ENCODE measurements around the gene USP35.

Gene USP35, protein sequence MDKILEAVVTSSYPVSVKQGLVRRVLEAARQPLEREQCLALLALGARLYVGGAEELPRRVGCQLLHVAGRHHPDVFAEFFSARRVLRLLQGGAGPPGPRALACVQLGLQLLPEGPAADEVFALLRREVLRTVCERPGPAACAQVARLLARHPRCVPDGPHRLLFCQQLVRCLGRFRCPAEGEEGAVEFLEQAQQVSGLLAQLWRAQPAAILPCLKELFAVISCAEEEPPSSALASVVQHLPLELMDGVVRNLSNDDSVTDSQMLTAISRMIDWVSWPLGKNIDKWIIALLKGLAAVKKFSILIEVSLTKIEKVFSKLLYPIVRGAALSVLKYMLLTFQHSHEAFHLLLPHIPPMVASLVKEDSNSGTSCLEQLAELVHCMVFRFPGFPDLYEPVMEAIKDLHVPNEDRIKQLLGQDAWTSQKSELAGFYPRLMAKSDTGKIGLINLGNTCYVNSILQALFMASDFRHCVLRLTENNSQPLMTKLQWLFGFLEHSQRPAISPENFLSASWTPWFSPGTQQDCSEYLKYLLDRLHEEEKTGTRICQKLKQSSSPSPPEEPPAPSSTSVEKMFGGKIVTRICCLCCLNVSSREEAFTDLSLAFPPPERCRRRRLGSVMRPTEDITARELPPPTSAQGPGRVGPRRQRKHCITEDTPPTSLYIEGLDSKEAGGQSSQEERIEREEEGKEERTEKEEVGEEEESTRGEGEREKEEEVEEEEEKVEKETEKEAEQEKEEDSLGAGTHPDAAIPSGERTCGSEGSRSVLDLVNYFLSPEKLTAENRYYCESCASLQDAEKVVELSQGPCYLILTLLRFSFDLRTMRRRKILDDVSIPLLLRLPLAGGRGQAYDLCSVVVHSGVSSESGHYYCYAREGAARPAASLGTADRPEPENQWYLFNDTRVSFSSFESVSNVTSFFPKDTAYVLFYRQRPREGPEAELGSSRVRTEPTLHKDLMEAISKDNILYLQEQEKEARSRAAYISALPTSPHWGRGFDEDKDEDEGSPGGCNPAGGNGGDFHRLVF

GRCh38 chr11:78188286-78189173, at the start of gene USP35, which contains the start of gene KCTD21:
USP35 (plus strand) TSS chr11:78188919; CDS start chr11:78196246, 7,327 bp downstream.
KCTD21 (minus strand) TSS chr11:78188626; CDS start chr11:78174554, 14,072 bp downstream.
- DNase-seq: peak; percentile 93

DNA sequence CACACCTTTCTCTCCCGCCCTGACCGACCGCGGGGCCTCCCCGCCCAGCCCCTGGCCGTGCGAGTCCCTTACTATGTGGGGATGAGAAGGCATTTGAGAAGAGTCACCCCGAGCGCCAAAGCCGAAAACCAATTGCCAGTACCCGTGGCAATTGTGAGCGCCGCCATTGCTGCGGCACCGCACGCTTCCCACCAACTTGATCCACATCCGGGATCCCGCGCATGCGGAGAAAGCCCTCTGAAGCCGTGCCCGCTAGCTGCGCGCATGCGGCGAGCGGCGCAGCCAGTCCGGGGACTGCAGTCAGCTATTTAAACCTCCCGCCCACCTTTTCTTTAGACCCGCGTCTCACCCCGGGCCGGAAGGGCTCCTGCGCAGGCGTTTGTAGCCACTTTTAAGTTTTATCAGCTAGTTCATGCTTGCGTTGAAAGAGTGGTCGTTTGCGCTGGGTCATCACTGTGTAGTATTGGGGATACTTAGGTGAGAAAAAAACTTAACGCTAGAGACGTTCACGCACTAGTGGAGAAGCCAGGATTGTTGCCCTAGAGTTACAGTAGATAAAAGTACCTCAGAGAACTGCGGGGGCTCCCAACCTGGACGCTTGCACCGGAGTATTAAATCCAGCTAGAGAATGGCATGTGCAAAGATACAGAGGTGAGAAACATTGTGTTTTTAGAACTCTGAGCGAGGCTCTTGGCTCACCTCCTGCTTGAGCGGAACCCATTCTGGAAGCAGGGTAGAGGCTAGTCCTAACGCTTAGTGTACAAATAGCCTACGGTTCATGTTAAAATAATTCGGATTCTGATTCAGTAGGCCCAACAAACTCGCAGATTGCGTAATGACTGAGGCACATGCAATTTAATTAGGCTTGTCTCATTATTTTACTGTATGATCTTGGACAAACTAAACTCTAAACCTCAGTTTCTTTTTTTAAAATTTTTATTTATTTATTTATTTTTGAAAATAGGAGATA, 49.0 kb upstream of the USP35 start, which contains the start of gene ALG8:
Gene ALG8, minus strand, starts transcription at position 205 of the 970 bp plus-strand sequence. Its CDS starts 38 bp downstream, at position 167.
- DNase-seq: peak; percentile 85

DNA sequence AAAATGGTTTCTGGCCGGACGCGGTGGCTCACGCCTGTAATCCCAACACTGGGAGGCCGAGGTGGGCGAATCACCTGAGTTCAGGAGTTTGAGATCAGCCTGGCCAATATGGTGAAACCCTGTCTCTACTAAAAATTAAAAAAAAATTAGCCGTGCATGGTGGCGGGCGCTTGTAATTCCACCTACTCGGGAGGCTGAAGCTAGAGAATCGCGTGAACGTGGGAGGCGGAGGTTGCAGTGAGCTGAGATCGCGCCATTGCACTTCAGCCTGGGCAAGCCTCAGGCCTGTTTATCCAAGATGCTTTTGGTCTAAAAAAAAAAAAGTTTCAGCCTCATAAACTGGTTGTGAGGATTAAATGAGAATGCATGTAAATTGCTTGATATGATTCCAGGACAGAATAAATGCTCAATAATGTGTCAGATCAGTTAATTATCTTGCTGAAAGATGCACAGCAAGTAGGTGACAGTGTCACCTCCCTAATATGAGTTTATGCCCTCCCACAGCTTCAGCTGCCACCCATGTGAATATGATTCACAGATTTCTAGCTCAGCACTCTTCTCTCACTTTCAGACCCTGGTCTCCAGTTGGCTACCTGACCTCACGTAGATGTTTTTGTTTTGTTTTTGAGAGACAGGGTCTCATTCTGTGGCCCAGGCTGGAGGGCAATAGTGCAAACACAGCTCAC, 48.2 kb upstream of the USP35 start:
- DNase-seq: no peak

- no peak for DNase-seq
Observed at GRCh38 chr11:78145511-78146025, 43.2 kb upstream of the USP35 start.

- DNase-seq: no peak
Observed at GRCh38 chr11:78147807-78148206, 40.9 kb upstream of the USP35 start.

- DNase-seq: no peak
Observed at GRCh38 chr11:78149646-78150045, 39.1 kb upstream of the USP35 start.

DNA sequence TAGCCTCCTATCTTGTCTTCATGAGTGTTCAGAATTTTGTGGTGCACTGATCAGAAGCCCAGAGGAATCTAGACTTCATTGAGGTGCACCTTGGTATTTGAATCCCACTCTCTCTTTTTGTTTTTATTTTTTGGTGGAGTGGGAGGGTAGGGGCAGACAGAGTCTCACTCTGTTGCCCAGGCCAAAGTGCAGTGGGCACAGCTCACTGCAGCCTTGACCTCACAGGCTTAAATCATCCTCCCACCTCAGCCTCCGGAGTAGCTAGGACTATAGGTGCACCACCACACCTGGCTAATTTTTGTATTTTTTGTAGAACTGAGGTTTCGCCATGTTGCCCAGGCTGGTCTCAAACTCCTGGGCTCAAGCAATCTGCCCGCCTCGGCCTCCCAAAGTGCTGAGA, 38.4 kb upstream of the USP35 start:
- no peak for DNase-seq

DNA sequence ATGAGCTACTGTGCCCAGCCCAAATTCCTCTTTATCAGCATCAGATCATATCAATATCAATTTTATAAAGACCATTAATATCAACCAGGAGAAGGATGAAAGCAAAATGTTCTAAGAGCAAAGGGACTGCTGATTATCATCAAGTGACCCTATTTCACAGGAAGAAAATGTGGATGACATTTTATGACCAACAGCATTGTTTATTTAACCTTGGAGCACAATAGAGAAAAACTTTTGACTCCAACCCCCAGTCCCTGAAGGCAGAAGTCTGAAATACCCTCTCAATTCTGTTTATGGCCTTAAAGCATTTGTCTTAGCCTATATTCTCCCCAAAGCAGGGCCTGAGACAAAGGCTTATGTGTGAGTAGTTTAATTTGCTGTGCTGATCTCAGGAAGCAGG, 38.0 kb upstream of the USP35 start:
- no peak for DNase-seq

DNA sequence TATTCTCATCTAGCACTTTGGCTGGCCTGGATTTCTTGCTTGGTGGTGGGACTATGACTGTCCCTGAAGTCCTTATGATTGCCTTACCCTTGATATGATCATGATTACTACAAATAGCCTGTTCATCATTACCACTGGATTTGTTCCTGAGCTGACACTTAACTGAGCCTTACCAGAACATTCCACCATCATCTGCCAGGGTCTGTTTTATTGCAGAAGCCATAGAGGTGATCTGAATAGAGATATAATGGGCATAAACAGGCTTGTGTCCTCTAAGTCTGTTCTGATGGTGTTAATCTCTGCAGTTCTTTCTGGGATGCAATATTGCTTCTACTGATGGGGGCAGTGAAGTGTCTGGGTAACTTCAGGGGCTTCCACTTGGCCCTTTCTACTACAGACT, 36.9 kb upstream of the USP35 start:
- DNase-seq: no peak

GRCh38 chr11:78156127-78156844, 32.4 kb upstream of the USP35 start:
- no peak for DNase-seq

DNA sequence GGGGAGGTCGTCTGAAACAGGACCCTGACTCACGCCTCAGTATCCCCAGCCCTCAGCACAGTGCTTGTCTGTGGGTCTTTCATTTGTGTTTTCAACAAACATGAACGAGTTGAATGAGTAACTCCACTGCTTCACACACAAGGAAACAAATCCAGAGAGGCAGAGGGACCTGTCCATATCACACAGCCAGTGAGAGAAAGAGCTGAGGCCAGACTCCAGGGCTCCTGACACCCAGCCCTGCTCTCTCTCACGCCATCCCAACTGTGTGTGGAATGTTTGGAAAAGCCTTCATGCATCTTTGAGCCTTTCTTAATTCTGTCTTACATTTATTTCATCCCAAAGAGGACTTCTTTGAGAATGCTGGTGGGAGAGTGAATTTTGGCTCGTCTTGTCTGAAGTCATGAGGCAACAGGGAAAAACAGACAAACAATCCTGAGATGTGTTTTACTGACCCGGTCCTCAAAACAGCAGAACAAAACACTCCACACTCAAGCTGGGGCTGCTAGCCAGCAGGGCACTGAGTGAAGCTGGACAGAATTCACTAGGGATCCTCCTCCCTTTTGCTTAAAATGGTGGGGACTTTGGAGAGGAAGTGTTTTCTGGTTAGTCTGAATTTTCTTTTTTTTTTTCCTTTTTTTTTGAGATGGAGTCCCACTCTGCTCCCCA, 29.6 kb upstream of the USP35 start:
- no peak for DNase-seq

DNA sequence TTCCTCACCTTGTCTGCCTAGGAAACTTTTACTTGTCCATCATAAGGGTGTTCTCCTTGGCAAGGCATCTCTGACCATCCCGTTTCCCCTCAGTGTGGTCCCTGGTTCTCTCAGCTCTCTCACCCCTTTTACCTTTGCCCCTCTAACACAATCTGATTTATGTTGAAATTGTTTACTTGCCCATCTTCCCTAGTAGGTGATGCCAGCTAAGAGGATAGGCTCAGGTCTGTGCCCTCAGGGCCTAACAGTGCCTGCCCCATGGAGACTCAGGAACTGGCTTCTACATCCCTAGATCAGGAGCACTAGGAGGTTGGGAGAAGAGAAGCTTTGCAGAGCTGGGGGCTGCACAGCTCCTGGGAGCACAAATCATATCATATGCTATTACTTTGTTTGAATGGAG, 28.2 kb upstream of the USP35 start:
- no peak for DNase-seq

DNA sequence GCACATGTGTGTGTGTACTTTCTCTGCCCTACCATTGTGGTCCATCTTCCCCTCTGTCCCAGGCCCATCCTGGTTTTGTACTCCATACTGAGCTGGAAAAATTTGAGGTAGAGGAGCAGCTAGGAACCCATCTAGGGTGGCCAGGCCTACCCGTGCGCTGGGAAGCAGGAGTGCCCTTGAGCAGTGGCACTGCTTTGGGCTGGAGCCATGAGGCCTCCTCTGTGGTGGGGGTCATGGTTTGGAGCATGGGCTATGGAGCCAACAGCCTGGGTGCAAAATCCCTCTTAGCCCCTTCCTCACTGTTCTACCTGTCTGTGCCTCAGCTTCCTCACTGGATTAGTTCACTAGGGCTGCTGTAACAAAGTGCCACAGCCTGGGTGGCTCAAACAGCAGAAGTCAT, 27.4 kb upstream of the USP35 start:
- DNase-seq: no peak

DNA sequence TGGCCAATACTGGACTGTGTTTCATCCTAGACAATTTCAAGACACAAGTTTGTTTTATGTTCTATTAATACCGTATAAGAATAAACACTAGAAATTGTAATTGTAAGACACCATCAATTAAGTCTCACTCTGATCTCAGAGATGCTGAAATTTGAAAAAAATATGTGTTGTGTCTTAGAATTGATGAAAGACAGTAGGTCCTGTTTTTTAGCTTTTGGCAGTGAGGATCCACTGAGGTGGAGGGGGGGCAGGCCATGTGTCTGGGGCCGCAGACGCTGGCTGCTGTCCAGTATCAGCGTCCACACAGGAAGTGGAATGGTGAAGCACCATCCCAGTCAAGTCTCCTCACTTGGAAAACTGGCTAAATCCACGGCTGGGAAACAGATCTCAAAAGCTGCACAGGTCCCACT, 26.8 kb upstream of the USP35 start:
- no peak for DNase-seq

DNA sequence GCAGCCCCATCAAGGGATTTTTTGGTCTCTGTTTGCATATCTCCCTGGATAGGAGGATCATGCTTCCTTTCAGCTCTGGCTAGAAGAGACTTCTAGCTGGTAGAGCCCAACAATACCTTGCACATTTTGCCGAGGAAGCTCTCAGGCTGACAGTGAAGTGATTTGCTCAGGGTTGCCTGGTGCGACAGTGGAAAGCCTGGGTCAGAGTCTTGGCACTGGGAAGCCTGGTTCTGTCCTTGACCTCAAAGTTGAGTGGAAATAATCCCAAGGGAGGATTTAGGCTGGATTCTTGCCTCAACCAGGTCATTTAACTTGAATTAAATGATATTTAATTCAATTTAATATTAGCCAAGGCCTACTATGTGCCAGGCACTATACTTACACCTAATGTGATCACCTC, 24.9 kb upstream of the USP35 start:
- no peak for DNase-seq

GRCh38 chr11:78164471-78164870, 24.2 kb upstream of the USP35 start:
- DNase-seq: no peak

DNA sequence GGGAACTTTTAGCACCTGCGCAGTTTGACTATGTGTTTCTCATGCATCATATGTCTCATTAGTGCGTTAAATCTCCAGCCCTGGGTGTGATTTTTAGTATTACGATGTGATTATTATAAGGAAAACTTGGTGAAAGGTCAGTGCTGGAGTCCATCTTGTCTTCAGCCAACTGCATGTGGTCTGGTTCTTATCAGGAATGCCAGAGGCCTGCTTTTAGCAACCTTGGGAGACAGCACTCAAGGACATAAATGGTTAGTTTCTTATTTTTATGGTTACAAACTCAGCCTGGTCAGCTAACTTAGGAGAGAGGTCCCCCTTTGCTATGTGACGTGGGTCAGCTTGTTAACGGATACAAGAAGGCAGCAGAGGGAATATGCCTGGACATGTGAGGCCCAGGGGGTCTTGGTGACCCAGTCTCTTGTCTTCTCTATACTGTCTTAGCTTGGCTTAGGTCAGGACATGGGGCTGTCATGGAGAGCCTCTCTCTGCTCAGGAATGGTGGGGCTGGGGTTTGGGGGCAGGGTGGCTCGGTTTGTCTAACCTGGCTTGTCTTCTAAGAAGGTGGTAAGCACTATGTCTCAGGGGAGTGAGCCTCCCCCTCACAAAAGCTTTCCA, 21.8 kb upstream of the USP35 start:
- DNase-seq: no peak
